MCF 10A (cell line): ENCODE measurements around the gene ZDHHC12. TPM values are rescaled to one million over a fixed set of nuclear protein-coding genes. Genes with fewer than 3 reads are reported as not detected.

ENCODE experiments used
- BruUV-seq: library from RNA; stranded (reverse); fragments of 400-500 nt; replicated peaks from 2 replicates; lab custom pipeline; 2021; lab: Mats Ljungman, UMichigan
- CTCF ChIA-PET: fragments of 300-600 bp; sonication (Branson Sonifier 250); formaldehyde crosslinking; extraction: SDS; loops from one replicate; lab custom pipeline; 2021; ENCODE audit warnings: antibody characterized with exemption, inconsistent platforms; lab: Yijun Ruan, JAX
- POLR2A ChIA-PET: fragments of 300-600, 350-650 bp; sonication (Branson Sonifier 250); formaldehyde crosslinking; extraction: SDS; loops from one replicate; lab custom pipeline; 2020; ENCODE audit warnings: antibody characterized with exemption, inconsistent platforms; lab: Yijun Ruan, JAX
- DNase-seq: peaks from one replicate; pipeline ENCODE4 v3.0.0-alpha.2; 2018; ENCODE audit not compliant: unreplicated experiment
- H3K27ac Mint-ChIP-seq: one replicate; pipeline ENCODE4 v1.8.0; 2022; ENCODE audit warnings: mild to moderate bottlenecking, low read depth, mixed read lengths; ENCODE audit not compliant: unreplicated experiment
- H3K27me3 Mint-ChIP-seq: one replicate; pipeline ENCODE4 v1.8.0; 2022; ENCODE audit warnings: mixed read lengths; ENCODE audit not compliant: insufficient read depth, unreplicated experiment
- H3K36me3 Mint-ChIP-seq: one replicate; pipeline ENCODE4 v1.8.0; 2022; ENCODE audit warnings: mild to moderate bottlenecking, moderate library complexity, mixed read lengths; ENCODE audit not compliant: insufficient read depth, unreplicated experiment
- H3K4me1 Mint-ChIP-seq: one replicate; pipeline ENCODE4 v1.8.0; 2022; ENCODE audit warnings: mixed read lengths; ENCODE audit not compliant: insufficient read depth, unreplicated experiment
- H3K4me3 Mint-ChIP-seq: one replicate; pipeline ENCODE4 v1.8.0; 2022; ENCODE audit warnings: mild to moderate bottlenecking, moderate library complexity, mixed read lengths; ENCODE audit not compliant: unreplicated experiment
- H3K9me3 Mint-ChIP-seq: one replicate; pipeline ENCODE4 v1.8.0; 2022; ENCODE audit warnings: mixed read lengths; ENCODE audit not compliant: unreplicated experiment
- intact Hi-C: fragments of 100-400 bp; cut with micrococcal nuclease; formaldehyde crosslinking; loops from 2 replicates; pipeline ENCODE4 v1.14.1; 2022
- total RNA-seq: library from RNA; stranded (reverse); gene quantifications from 2 replicates; pipeline ENCODE4 v1.2.3, GENCODE V29; 2022
- TF ChIP-seq, protein P1 (sequence below): fragments of 200-600 bp; IDR thresholded peaks from one replicate; pipeline ENCODE4 v1.8.0; 2022; ENCODE audit warnings: antibody characterized with exemption, mild to moderate bottlenecking; ENCODE audit not compliant: unreplicated experiment

The ZDHHC12 gene
- total RNA-seq, 1 experiment from 2014 or later: 22.1 TPM

DNA sequence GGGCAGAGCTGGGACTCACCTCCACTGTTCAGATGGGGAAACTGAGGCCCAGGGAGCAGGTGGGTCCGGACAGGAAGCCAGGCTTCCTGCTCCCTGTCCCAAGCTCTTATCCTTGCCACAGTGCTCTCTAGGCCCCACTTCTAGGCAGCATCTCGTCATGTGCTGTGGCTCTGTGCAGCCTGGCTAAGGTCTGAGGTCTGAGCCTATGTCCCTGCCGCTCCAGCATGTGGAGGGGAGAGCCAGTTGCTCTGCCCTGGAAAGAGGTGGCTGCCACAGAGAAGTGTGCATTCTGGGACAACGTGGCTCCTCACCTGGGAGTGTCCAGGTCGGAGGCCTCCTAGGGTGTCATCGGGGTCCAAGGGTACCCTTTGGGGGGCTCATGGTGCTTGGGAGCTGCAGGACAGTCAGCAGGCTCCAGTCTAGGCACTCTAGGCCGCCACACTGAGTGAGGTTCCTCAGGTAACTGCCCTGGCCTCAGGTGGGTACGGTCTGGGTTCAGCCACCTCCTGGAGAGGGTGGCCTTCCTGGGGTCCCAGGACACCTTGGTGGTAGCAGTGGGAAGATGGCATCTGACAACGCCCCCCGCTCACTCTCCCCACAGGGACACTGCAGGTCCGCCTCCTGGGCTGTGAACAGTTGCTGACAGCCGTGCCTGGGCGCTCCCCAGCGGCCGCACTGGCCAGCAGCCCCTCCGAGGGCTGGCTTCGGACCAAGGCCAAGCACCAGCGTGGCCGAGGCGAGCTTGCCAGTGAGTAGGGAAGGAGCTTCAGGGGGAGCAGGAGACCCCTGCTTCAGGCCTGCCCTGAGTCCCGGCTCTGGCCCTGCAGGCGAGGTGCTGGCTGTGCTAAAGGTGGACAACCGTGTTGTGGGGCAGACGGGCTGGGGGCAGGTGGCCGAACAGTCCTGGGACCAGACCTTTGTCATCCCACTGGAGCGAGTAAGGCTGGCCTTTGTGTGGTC is 11.2 kb downstream of the ZDHHC12 start:
- no TSS peak for BruUV-seq
- Mint-ChIP-seq H3K27ac (no peak overlapping the region), H3K27me3 (no peaks in the 10 kb centered on the region), H3K9me3 (no peaks in the 10 kb centered on the region), H3K4me3 (no peak overlapping the region), H3K36me3 (no peaks in the 10 kb centered on the region), H3K4me1 (no peaks in the 10 kb centered on the region)
- POLR2A ChIA-PET: interaction anchor here (0.7 kb wide), 1 partner anchor 133 kb away, joined by 3 read pairs; no protein-coding TSS in a partner anchor
- CTCF ChIA-PET: interaction anchor here (0.6 kb wide), 1 partner anchor 248 kb away, joined by 5 read pairs; no protein-coding TSS in a partner anchor
- no peak for DNase-seq
- intact Hi-C loops: no loop called here
- TF ChIP-seq, protein P1, sequence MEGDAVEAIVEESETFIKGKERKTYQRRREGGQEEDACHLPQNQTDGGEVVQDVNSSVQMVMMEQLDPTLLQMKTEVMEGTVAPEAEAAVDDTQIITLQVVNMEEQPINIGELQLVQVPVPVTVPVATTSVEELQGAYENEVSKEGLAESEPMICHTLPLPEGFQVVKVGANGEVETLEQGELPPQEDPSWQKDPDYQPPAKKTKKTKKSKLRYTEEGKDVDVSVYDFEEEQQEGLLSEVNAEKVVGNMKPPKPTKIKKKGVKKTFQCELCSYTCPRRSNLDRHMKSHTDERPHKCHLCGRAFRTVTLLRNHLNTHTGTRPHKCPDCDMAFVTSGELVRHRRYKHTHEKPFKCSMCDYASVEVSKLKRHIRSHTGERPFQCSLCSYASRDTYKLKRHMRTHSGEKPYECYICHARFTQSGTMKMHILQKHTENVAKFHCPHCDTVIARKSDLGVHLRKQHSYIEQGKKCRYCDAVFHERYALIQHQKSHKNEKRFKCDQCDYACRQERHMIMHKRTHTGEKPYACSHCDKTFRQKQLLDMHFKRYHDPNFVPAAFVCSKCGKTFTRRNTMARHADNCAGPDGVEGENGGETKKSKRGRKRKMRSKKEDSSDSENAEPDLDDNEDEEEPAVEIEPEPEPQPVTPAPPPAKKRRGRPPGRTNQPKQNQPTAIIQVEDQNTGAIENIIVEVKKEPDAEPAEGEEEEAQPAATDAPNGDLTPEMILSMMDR: no peak

DNA sequence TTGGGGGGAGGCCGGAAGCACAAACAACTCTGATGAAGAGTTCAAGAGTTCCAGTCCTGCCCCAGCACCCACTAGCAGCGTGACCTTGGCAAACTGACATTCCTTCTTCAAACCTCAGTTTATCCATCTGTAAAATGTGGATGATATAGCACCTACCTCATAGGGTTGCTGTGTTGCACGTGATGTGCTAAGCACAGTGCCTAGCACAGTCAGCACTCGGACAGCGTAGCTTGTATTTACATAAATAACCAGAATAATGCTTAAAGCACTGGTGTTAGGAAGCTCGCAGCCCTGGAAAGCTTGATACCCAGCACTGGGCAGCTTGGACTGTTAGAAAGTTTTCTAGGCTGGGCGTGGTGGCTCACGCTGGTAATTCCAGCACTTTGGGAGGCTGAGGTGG is 16.5 kb downstream of the ZDHHC12 start:
- H3K4me1 Mint-ChIP-seq: no peaks in the 10 kb centered on the region
- intact Hi-C loops: no loop called here
- no peak for DNase-seq
- TF ChIP-seq, protein P1: no peak
- no peak overlapping the region for H3K27ac Mint-ChIP-seq
- no peaks in the 10 kb centered on the region for H3K27me3 Mint-ChIP-seq
- H3K9me3 Mint-ChIP-seq: no peaks in the 10 kb centered on the region
- no peak overlapping the region for H3K4me3 Mint-ChIP-seq
- ChIA-PET CTCF (no interaction called here), POLR2A (interaction anchor here (0.8 to 1.2 kb wide), 2 partner anchors 16 kb away, joined by 3 read pairs; partner anchors contain the start of gene ZDHHC12)
- no peaks in the 10 kb centered on the region for H3K36me3 Mint-ChIP-seq
- BruUV-seq: no TSS peak

DNA sequence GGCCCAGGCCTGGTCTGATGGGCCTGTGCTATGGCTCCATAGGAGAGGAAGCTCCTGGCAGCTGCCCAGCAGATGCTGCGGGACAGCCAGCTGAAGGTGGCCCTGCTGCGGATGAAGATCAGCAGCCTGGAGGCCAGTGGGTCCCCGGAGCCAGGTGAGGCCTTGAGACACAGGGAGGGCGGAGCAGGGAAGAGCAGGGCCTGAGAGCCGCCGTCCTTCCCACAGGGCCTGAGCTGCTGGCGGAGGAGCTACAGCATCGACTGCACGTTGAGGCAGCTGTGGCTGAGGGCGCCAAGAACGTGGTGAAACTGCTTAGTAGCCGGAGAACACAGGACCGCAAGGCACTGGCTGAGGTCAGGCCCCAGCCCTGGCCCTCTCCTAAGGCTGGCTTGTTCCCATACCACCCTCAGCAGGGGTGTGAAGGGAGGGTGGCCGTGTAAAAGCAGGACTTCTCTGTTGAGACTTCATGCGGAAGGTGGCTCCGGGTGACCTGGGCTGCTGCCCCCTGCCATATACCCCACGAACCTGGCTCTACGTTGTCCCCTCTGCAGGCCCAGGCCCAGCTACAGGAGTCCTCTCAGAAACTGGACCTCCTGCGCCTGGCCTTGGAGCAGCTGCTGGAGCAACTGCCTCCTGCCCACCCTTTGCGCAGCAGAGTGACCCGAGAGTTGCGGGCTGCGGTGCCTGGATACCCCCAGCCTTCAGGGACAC is 17.1 kb downstream of the ZDHHC12 start:
- TF ChIP-seq, protein P1: no peak
- no peak overlapping the region for H3K4me3 Mint-ChIP-seq
- H3K4me1 Mint-ChIP-seq: peaks cover 6% of the 10 kb centered on the region
- H3K9me3 Mint-ChIP-seq: no peaks in the 10 kb centered on the region
- H3K36me3 Mint-ChIP-seq: no peaks in the 10 kb centered on the region
- H3K27me3 Mint-ChIP-seq: no peaks in the 10 kb centered on the region
- POLR2A ChIA-PET: interaction anchor here (1.2 kb wide), 1 partner anchor 16 kb away, joined by 3 read pairs; no protein-coding TSS in a partner anchor
- CTCF ChIA-PET: no interaction called here
- DNase-seq: no peak
- H3K27ac Mint-ChIP-seq: no peak overlapping the region
- intact Hi-C loops: no loop called here
- no TSS peak for BruUV-seq

DNA sequence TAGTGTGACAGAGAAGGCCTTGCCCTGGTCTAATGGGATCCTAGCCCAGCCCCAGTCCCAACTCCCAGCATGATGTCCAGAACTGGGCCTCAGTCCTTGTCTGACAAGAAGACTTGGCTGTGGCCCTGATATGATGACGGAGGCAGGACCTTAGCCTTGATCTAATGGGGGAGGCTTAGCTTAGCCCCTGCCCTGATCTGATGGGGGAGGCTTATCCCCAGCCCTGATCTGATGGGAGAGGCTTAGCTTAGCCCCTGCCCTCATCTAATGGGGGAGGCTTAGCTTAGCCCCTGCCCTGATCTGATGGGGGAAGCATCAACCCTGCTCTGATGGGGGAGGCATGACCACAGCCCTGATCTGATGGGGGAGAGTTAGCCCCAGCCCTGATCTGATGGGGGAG is 17.9 kb downstream of the ZDHHC12 start:
- ChIA-PET CTCF (no interaction called here), POLR2A (no interaction called here)
- H3K4me3 Mint-ChIP-seq: no peak overlapping the region
- peaks cover 6% of the 10 kb centered on the region for H3K4me1 Mint-ChIP-seq
- intact Hi-C loops: no loop called here
- no peaks in the 10 kb centered on the region for H3K27me3 Mint-ChIP-seq
- H3K36me3 Mint-ChIP-seq: no peaks in the 10 kb centered on the region
- H3K9me3 Mint-ChIP-seq: no peaks in the 10 kb centered on the region
- DNase-seq: no peak
- H3K27ac Mint-ChIP-seq: no peak overlapping the region
- BruUV-seq: no TSS peak
- TF ChIP-seq, protein P1: no peak
